Stimulated activated CD8-positive, alpha-beta memory T cell treated with anti-CD3 and anti-CD28 coated beads, Interleukin-15, amount 100 ng/mL, for 1 hour (primary cell): ENCODE data around the gene RFC2.
"Not testable (repeated sequence)": the region's sequence is repeated elsewhere in the genome, so short reads cannot be mapped to it uniquely, and the experiment has no call there.

ENCODE experiments used
- DNase-seq: peaks from one replicate; pipeline ENCODE4 v3.0.0-alpha.2; 2020; ENCODE audit warnings: low read depth

The RFC2 gene

GRCh38 chr7:74248156-74248555 is 6.0 kb downstream of the RFC2 start:
- DNase-seq, result no peak

- DNase-seq, result no peak
Measured at GRCh38 chr7:74246497-74246896, 7.7 kb downstream of the RFC2 start.

- no peak for DNase-seq
Measured at GRCh38 chr7:74242122-74242443, 12.1 kb downstream of the RFC2 start.

- no peak for DNase-seq
Measured at GRCh38 chr7:74240482-74240881, 13.7 kb downstream of the RFC2 start.

GRCh38 chr7:74236284-74236683 is 17.9 kb downstream of the RFC2 start:
- DNase-seq, result no peak

- DNase-seq, result no peak
Measured at GRCh38 chr7:74235518-74236268, 18.5 kb downstream of the RFC2 start.

- DNase-seq, result no peak
Measured at GRCh38 chr7:74233655-74234285, 20.4 kb downstream of the RFC2 start.

- DNase-seq, result no peak
Measured at GRCh38 chr7:74231232-74231590, 23.0 kb downstream of the RFC2 start.

GRCh38 chr7:74230446-74231231 is 23.6 kb downstream of the RFC2 start:
- no peak for DNase-seq

- DNase-seq, result no peak
Measured at GRCh38 chr7:74228951-74229900, 25.0 kb downstream of the RFC2 start.

GRCh38 chr7:74226633-74227032 is 27.6 kb downstream of the RFC2 start:
- DNase-seq, result no peak

GRCh38 chr7:74225400-74225799 is 28.8 kb downstream of the RFC2 start:
- DNase-seq, result no peak

GRCh38 chr7:74224907-74225306 is 29.3 kb downstream of the RFC2 start:
- DNase-seq, result not testable (repeated sequence)

GRCh38 chr7:74224511-74224832 is 29.7 kb downstream of the RFC2 start:
- no peak for DNase-seq

- no peak for DNase-seq
Measured at GRCh38 chr7:74223711-74224510, 30.3 kb downstream of the RFC2 start.

- DNase-seq, result no peak
Measured at GRCh38 chr7:74222851-74223710, 31.1 kb downstream of the RFC2 start.

- DNase-seq, result no peak
Measured at GRCh38 chr7:74221713-74222112, 32.5 kb downstream of the RFC2 start.

GRCh38 chr7:74220229-74220628 is 34.0 kb downstream of the RFC2 start:
- no peak for DNase-seq

GRCh38 chr7:74219416-74219815 is 34.8 kb downstream of the RFC2 start:
- DNase-seq, result no peak

- DNase-seq, result no peak
Measured at GRCh38 chr7:74218343-74218698, 35.9 kb downstream of the RFC2 start.
